HS-5 (cell line): ENCODE measurements around the gene LHFPL3.
A peak's percentile ranks its signal among the peaks of the same experiment; 100 is the strongest.

Source experiments
- DNase-seq: peaks from one replicate; pipeline ENCODE4 v3.0.0-alpha.2; 2012; ENCODE audit warnings: low read depth

Gene LHFPL3

GRCh38 chr7:104371216-104371979 is 43.0 kb downstream of the LHFPL3 start:
- no peak for DNase-seq

DNA sequence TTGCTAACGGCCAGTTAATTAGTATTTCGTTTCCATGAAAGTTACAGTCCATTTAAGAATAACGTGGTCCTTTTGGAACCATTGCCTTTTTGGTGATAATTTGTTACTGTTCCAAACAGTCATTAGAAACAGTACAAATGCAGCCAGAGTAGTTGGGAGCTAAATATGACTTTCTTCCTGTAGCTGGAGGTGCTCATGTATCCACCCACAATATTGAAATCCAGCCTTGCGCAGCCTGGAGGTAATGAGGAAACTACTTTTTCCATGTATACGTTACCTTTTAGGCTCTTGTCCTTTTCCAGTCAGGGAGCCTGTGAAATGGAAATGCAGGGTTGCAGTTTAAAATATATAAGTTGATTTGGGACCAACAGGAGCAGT is 43.6 kb downstream of the LHFPL3 start:
- no peak for DNase-seq

DNA sequence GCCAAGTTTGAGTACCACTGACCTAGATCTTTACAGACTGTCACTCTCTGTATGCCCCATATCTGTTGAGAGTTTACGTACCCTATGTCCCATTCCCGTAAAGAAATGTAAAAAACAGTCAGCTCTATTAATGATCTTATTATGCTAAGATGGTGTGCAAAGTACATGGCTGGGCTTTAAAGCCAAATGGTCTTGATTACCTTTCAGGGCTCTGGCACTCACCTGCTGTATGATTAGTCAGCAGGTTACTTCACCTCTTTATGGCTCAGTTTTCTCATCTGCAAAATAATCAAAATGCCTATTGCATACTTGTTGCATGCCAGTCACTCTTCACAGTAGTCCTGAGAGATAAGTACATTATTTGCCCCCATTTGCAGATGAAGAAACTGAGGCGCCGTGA is 54.2 kb downstream of the LHFPL3 start:
- no peak for DNase-seq

- no peak for DNase-seq
Measured at GRCh38 chr7:104386943-104387342, 58.5 kb downstream of the LHFPL3 start.

DNA sequence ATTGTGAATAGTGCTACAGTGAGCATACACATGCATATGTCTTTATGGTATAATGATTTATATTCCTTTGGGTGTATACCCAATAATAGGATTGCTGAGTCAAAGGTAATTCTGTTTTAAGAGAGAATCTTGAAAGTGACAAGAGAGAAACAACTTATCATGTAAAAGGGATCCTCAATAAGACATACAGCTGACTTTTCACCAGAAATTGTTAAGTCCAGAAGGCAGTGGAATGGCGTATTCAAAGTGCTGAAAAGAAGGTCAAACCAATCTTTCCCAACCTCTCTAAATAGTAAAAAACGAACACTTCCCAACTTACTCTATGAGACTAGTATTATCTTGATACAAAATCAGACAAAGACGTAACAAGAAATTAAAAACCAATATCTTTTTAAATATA is 59.8 kb downstream of the LHFPL3 start:
- DNase-seq, result no peak

DNA sequence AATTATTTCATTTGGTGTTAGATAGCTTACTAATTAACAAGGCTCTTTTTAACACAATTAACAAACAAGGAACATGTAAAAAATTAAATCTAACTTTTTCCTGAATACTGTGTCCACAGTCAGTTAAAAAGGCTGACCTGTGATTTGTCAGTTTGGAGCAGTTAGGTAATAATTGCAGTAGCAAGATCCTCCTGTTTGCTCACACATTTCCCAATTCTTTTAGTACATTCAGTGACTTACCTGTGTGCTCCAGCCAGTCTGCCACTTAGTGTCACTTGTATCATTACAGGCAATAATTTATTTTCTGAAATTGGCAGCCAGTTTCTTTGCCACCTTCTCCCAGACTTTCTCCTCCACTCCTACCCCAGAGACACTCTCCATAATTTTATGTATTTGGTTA is 66.8 kb downstream of the LHFPL3 start:
- no peak for DNase-seq

GRCh38 chr7:104397442-104397841 is 69.0 kb downstream of the LHFPL3 start:
- DNase-seq, result no peak

GRCh38 chr7:104408371-104408770 is 80.0 kb downstream of the LHFPL3 start:
- DNase-seq, result no peak

GRCh38 chr7:104410742-104411141 is 82.3 kb downstream of the LHFPL3 start:
- peak; percentile 1 for DNase-seq

- DNase-seq, result no peak
Measured at GRCh38 chr7:104412911-104413310, 84.5 kb downstream of the LHFPL3 start.

- no peak for DNase-seq
Measured at GRCh38 chr7:104414216-104414615, 85.8 kb downstream of the LHFPL3 start.

DNA sequence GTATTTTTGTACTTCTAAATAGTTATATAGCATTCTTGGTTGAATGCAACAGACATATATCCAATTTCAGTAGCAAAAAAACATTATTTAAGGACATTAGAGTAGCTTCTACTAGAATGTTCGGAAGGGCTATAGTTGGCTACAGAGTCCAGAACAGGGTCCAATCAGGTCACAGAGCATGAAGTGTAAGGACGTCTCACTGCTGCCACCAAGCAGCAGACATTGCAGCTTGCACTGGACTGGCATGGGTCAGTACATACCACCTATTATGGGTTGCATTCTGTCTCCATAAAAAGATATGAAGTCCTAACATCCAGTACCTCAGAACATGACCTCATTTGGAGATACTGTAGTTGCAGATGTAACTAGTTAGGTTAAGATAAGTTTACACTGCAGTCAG is 87.3 kb downstream of the LHFPL3 start:
- no peak for DNase-seq

GRCh38 chr7:104416866-104417393 is 88.5 kb downstream of the LHFPL3 start:
- DNase-seq, result no peak

GRCh38 chr7:104431930-104432329 is 103.5 kb downstream of the LHFPL3 start:
- DNase-seq, result no peak

- DNase-seq, result no peak
Measured at GRCh38 chr7:104434129-104434528, 105.7 kb downstream of the LHFPL3 start.

DNA sequence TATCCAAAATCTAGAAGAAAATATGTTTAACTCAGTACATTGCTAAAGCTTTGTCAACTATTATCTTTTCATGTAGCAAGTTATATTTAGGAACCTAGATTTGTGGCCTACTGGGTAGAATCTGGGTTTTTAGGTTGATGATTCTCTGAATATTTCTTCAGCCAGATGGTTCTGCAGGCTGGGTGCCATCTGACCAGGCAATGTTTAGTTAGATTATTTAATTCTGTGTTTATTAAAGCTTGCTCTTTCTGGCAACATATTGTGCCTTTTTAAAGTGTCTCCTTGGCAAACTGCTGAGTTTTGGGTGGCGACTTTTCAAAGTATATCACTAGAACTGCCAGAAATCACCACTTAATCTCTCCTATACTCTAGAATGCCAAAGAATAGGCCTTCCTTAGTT is 114.1 kb downstream of the LHFPL3 start:
- no peak for DNase-seq

GRCh38 chr7:104444017-104444416 is 115.6 kb downstream of the LHFPL3 start:
- DNase-seq, result no peak

DNA sequence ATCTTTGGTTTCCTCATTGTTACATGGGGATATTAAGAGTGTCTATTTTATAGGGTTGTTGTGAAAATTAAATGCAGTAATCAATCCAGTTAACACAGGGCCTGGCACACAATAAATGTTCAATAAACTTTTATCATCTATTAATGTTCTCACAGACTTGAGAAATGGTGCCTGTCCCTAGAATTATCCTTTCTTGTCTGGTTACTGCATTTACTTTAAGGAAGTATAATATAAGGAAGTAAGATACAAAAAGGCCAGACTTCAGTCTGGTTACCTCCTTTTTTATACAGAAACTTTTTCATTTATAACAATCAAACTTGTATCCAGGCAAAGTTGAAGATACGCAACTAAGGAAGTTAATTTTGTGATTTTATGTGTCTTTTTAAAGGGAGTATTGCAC is 117.0 kb downstream of the LHFPL3 start:
- no peak for DNase-seq

- DNase-seq, result no peak
Measured at GRCh38 chr7:104450861-104451260, 122.5 kb downstream of the LHFPL3 start.

DNA sequence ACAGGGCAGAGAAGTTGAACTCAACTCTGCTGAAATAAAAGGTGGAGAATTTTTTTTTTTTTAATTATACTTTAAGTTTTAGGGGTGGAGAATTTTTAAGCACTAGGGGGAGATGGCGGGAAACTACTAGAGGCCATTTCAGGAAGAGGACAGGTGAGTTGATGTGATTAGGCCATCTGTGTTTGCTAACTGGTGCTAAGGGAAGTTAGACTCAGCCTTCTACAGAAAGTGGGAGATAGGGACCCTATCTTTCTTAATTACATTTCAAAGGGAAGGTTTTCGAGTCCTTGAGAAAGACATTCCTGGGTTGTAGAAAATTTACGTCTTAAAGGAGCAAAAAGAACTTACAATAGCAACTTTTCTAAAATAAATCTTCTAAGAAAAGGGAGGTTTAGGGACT is 124.8 kb downstream of the LHFPL3 start:
- DNase-seq, result no peak

GRCh38 chr7:104458875-104459274 is 130.5 kb downstream of the LHFPL3 start:
- no peak for DNase-seq

GRCh38 chr7:104469166-104469820 is 140.9 kb downstream of the LHFPL3 start:
- no peak for DNase-seq

DNA sequence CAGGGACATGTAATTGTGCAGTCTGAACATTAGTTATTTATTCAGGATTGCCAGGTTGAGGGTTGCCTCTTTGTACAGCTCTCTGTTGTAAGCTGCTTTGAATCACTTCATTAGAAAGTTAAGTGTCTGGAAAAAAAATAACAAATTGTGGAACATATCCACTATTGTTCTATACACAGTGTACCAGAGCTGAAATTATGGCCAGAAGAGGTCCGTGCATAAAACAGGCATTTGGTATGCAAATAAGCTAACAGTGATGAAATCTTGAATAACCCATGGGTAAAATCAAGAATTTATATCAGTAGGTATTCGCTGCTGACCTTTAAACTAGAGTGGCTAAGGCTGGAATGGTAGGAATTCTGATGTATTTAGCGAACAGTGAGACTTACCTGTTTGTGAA is 152.1 kb downstream of the LHFPL3 start:
- no peak for DNase-seq
